ENCODE data around the gene PKMYT1.

- TF ChIP-seq CTCF (IDR thresholded peaks at IDR 0.05) (no peak), POLR2A (IDR thresholded peaks at IDR 0.05) (no peak)
Observed at GRCh38 chr16:2937170-2937569, 43.1 kb downstream of the PKMYT1 start.

All from thyroid gland (tissue), 4 donors.